Hippocampal formation (tissue), 2 donors: Measurements from ENCODE around the gene GLDN.
A peak's percentile ranks its signal among the peaks of the same experiment; 100 is the strongest.

Experiments used
- DNase-seq, 2 donors: peaks; one replicate each; lab custom pipeline; 2025; lab: John Stamatoyannopoulos, UW

The GLDN gene

GRCh38 chr15:51341366-51342226, at the start of gene GLDN:
Gene GLDN (plus strand): TSS chr15:51341655. CDS start chr15:51341685, 30 bp downstream.
- DNase-seq: peak; percentile 78 to 85

GRCh38 chr15:51298620-51299019, 42.8 kb upstream of the GLDN start:
- no peak for DNase-seq

- DNase-seq: peak; percentile 15 to 33
These were observed 42.1 kb upstream of the GLDN start for GRCh38 chr15:51299187-51300015.

GRCh38 chr15:51302480-51302879, 39.0 kb upstream of the GLDN start:
- no peak for DNase-seq

GRCh38 chr15:51303462-51303980, 37.9 kb upstream of the GLDN start:
- no peak for DNase-seq

GRCh38 chr15:51307325-51307724, 34.1 kb upstream of the GLDN start:
- DNase-seq: no peak

GRCh38 chr15:51307811-51308210, 33.6 kb upstream of the GLDN start:
- no peak for DNase-seq

GRCh38 chr15:51310064-51310463, 31.4 kb upstream of the GLDN start:
- no peak for DNase-seq

- no peak for DNase-seq
These were observed 29.9 kb upstream of the GLDN start for GRCh38 chr15:51311510-51311909.

- no peak for DNase-seq
These were observed 29.0 kb upstream of the GLDN start for GRCh38 chr15:51312166-51313073.

- no peak for DNase-seq
These were observed 28.4 kb upstream of the GLDN start for GRCh38 chr15:51313074-51313393.

- DNase-seq: no peak
These were observed 27.7 kb upstream of the GLDN start for GRCh38 chr15:51313644-51314280.

- DNase-seq: no peak
These were observed 26.8 kb upstream of the GLDN start for GRCh38 chr15:51314391-51315337.

- no peak for DNase-seq
These were observed 25.7 kb upstream of the GLDN start for GRCh38 chr15:51315726-51316125.

- DNase-seq: no peak
These were observed 24.8 kb upstream of the GLDN start for GRCh38 chr15:51316636-51317035.

- no peak for DNase-seq
These were observed 22.9 kb upstream of the GLDN start for GRCh38 chr15:51318382-51319150.

GRCh38 chr15:51319539-51319938, 21.9 kb upstream of the GLDN start:
- no peak for DNase-seq

GRCh38 chr15:51320843-51321242, 20.6 kb upstream of the GLDN start:
- no peak for DNase-seq

GRCh38 chr15:51321316-51321715, 20.1 kb upstream of the GLDN start:
- no peak for DNase-seq
